HG02642 (cell line): Measurements from ENCODE around the gene SGSM2.
A peak's percentile ranks its signal among the peaks of the same experiment; 100 is the strongest.

ENCODE experiments used
- ATAC-seq: cut with Tn5 transposase; IDR thresholded peaks from one replicate; pipeline ENCODE4 v1.9.1; 2021; ENCODE audit warnings: mild to moderate bottlenecking; ENCODE audit not compliant: unreplicated experiment, poor library complexity

SGSM2 gene

GRCh38 chr17:2380950-2381649 is 43.8 kb downstream of the SGSM2 start:
- ATAC-seq, result no peak

DNA sequence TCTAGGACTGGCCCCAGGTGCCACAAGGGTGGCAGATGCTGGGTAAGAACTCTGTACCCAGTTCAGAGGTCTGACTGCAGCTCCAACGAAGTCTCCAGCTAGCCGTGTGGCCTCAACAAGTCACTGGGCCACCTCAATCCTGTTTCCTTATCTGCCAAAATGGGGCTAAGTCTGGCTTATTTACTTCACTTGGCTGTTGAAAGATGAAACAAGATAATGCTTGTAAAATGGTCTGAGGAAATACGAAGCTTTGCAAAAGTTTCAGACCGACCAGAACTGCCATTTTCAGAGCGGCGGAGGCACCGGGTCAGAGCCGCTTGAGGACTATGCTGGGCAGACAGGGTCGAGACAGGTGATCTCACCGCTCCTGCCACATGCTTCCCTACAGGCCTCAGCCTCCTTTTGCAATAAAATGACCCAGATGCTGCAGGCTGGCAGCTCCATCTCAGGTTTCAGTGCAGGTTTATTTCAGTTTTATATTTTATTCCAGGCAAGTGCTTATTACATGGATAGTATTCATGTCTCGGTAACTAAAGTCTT is 46.4 kb downstream of the SGSM2 start:
- no peak for ATAC-seq

DNA sequence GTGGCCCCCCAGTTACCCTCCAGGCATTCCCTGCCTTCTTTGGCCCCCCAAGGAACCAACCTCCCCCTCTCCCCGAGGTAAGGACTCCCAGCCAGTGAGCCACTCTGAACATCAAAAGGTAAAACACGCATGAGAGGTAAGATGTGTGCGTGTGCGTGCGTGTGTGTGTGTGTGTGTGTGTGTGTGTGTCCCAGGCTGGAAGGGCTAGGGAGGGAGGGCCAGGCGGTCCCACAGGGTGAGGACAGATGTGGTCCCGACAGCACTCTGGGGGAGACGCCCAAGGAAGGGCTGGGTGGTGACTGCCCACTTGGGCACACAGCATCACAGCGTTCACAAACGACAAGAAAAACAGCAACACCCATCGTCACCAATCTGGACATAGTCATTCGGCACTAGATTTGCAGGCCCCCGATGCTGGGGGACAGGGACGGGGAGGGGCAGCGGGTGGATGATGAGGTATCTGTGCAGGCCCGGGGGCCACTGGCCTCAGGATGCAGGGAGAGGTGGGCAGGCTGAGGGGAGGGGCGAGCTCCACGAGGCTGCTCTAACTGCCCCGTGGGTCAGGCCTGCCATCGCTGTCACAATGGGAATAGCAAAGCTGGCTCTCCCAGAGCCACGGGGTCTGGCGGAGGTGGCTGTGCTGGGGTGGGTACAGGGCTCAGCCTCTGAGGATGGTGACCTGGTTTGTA is 47.3 kb downstream of the SGSM2 start:
- ATAC-seq, result no peak

DNA sequence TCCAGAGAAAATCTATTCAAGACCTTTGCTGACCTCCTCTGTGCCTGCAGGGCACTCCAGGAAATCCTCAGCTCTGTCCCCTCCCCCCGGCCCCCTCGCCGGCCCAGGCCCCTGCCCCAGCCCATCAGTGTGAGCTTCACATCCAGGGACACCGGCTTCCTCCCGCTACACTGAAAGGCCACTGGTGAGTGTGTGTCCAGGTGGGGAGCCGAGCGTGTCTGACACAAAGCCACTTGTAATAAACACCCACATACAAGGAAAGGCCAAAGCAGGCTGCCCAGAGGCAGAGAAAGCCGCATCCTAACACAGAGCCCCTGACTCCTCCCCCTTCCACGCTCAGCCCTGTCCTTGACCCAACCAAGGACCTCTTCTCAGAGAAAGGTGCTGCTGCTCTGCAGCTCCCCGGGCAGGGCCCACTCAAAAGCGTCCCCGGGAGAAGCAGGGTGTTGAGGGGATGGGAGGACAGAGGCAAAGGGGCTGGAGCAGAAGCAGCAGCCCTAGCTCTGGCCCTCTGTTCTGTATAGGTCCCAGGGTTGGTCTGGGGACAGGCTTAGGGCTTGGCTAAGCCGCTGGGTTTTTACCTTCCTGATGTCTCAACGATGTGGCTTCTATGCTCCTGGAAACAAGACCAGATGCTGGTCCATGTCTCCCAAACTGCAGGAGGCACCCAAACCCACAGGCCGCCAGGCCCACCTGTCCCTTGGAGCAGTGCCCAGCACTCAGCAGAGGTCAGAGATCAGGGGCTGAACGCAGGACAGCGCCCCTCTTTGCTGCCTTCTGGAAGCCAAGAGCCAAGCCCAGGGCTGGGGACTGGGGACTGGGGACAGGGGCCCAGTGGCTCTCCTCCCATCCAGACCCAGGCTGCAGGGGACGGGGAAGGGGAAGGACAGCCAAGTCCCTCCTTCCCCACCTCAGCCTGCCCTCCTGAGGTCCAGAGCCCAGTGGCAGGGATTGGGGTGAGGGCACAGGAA is 48.2 kb downstream of the SGSM2 start:
- no peak for ATAC-seq

GRCh38 chr17:2386400-2387085 is 49.2 kb downstream of the SGSM2 start:
- ATAC-seq, result no peak

DNA sequence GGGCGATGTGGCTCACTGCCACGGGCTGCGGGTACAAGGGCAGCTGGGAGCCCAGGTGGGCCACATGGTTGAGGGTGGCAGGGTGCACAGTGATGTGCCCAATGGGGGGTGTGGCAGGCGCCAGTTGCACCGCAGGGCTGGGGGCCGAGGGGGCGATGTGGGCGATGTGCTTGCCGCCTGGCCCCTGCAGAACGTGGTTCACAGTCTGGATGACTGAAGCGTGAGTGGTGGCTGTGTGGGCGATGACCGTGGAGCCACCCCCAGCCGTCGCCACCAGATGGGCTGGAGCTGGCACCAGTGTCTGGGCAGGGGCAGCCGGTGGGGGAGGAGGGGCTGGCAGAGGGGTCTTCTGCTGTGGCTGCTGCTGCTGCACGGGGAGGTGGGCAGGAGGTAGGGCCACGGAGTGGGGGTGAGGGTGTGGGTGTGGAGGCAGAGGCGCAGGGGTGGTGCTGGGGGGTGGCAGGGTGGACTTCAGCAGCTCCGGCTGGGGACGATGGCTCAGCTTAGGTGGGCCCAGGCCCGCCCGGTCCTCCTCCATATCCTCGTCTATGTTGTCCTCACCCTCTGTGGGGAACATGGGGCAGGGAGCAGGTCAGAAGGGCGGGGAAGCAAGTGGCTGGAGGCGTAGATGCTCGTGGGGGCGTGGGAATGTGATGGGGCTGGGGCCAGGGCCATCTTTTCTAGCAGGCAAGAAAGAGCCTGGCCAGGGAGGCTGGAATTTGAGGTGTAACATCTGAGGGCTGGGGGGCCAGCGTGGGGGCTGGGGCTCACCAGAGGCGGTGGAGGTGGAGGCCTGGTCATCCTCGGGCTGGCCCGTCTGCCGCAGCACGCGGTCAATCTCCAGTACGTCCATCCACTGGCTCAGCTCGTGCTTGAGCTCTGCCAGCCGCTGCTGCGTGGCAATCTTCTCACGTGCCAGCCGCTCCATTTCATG is 50.1 kb downstream of the SGSM2 start:
- no peak for ATAC-seq

GRCh38 chr17:2388020-2388682 is 50.9 kb downstream of the SGSM2 start:
- ATAC-seq, result no peak

GRCh38 chr17:2388683-2389055 is 51.4 kb downstream of the SGSM2 start:
- ATAC-seq, result no peak

DNA sequence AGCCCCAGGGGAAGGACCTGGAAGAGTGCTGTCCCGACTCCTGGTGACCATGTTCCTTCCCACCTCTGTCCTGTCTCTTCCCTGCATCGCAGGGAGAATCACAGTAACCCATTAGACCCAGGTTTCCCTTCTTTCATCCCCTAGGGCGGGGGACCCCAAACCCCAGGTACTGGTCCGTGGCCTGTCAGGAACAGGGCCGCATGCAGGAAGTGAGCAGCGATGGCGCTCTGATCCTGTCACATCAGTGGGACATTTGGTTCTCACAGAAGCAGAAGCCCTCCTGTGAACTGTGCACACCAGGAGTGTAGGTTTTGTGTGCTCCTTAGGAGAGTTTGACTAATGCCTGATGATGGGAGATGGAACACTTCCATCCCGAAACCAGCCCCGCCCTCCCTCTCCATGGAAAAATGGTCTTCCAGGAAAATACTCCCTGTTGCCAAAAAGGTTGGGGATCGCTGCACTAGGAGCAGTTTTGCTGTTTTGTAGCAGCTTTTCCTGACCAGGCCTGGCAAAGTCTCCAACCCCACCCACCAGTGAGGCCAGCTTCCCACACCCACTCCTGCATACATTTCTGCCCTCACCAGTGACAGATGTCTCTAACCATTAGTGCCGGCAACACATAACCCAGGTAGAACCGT is 53.0 kb downstream of the SGSM2 start:
- no peak for ATAC-seq

DNA sequence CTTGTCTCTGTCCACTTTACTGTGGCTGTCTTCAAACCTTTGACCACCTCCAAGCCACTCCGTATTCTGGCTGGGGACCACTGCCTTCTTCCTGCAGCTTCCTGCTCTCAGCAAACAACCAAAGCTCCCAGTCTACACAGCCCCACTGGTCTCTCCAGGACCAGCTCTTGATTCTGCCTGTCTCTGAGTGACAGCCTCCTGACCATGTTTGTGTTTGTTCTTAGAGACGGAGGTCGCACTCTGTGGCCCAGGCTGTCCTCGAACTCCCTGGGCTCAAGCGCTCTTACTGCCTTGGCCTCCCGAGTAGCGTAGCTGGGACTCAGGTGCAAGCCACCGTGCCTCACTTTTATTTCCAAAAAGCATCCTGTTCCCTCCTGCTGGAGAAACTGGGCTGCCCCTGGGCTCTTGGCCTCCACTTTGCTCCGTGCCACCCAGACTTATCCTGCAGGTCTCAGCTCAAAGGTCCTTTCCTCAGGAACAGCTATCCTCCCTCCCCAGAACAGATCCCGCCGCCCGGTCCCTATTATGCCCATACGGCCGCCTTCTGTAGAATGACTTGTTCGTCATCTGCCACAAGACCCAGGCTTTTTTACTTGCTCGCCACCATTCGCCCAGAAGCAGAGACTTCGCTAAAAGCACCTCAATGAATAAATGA is 54.4 kb downstream of the SGSM2 start:
- ATAC-seq, result no peak

GRCh38 chr17:2392252-2393173 is 55.2 kb downstream of the SGSM2 start:
- peak; percentile 66 for ATAC-seq

DNA sequence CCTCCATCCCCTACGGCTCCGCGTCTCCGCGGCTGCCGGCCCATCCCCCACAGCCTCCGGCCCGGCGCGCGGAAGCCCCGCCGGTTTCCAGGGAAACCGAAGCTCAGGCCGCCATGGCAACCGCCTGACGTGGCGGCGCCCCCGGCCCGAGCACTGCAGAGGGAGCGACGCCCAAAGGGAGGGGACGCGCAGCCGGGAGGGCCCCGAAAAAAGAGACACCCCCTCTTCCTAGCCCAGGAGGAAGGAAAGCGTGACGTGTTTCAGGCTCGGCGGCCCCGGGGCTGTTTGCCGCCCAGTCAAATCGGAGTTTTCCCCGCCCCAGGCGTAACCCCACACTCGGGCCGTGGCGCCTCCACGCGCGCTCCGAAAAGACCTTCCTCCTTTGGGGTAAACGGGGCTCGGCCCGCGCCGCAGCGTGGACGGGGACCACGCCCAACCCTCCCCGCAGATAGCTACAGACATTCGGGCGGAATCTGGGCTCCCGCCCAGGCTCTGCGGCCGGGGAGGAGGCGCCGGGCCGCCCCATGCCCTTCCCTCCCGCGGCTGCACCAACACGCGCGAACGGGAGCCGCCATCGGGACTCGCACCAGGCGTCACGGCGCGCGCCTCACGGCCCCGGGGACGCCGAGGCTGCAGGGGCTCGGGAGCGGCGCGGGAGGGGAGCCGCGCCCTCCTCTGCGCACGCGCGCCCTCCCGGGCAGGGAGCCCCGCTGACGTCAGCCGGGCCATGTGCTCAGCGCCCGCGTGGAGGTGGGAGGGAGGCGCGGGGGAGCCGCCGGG is 56.1 kb downstream of the SGSM2 start:
- peak; percentile 47 for ATAC-seq

GRCh38 chr17:2393954-2394749 is 56.9 kb downstream of the SGSM2 start:
- no peak for ATAC-seq

DNA sequence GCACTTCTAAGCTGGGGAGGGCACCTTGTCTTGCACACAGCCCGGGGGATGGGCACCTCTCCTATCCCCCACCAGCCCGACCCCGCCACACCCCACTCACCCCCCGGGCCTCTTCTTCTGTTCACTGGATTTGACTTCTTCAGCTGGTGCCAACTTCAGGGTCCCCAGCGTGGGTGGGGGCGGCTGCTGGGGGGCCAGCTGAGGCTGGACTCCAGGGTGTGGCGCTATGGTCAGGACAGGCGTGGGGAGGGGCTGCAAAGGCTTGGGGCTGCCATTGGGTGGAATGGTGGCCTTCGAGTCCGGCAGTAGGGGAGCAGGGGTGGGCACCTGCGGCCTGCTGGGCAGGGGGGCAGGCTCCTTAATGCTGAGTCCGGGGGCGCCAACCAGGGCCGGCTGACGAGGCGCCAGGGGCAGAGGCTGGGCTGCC is 57.5 kb downstream of the SGSM2 start:
- no peak for ATAC-seq
